GM06990 (cell line): ENCODE measurements around the gene SLC29A3.

Experiments used
- DNase-seq: peaks from one replicate; pipeline ENCODE4 v3.0.0-alpha.2; 2011; ENCODE audit not compliant: insufficient read length; ENCODE audit errors: extremely low read depth
- H3K27me3 ChIP-seq: replicated peaks from 2 replicates; pipeline ENCODE4 v1.6.0; 2011; ENCODE audit warnings: low read length; ENCODE audit not compliant: control insufficient read depth, insufficient read depth
- H3K36me3 ChIP-seq: 2 replicates; pipeline ENCODE4 v1.5.1; 2011; ENCODE audit warnings: low read length; ENCODE audit not compliant: control insufficient read depth, insufficient read depth
- H3K4me3 ChIP-seq: replicated peaks from 2 replicates; pipeline ENCODE4 v1.5.1; 2011; ENCODE audit warnings: low read depth, mild to moderate bottlenecking, control low read depth, low read length
- TF ChIP-seq, protein P1 (sequence below): IDR thresholded peaks from 2 replicates; pipeline ENCODE4 v1.5.1; 2011; ENCODE audit warnings: low read length, control low read depth, mild to moderate bottlenecking, inconsistent platforms; ENCODE audit not compliant: insufficient read depth, poor library complexity, severe bottlenecking

Gene SLC29A3

DNA sequence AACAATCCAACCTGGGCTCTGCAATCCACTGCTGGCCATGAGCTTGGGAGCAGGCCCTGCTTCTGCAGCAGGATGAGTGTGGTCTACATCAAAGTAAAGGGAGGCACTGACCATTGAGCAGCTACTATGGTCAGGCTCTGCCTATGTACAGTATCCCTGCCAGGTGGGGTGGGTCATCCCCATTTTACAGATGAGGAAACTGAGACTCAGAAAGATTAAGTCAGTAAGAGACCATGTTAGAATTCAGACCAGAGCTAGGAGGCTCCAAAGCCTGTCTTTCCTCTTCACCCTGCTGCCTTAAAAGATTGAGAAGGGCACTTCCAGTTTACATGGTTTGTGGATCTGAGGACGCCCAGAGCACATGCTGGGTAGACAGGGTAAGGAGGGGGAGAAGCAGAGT is 50.5 kb downstream of the SLC29A3 start:
- Histone ChIP-seq H3K4me3 (no peak overlapping the region), H3K27me3 (no peaks in the 10 kb centered on the region), H3K36me3 (no peaks in the 10 kb centered on the region)
- TF ChIP-seq, protein P1, sequence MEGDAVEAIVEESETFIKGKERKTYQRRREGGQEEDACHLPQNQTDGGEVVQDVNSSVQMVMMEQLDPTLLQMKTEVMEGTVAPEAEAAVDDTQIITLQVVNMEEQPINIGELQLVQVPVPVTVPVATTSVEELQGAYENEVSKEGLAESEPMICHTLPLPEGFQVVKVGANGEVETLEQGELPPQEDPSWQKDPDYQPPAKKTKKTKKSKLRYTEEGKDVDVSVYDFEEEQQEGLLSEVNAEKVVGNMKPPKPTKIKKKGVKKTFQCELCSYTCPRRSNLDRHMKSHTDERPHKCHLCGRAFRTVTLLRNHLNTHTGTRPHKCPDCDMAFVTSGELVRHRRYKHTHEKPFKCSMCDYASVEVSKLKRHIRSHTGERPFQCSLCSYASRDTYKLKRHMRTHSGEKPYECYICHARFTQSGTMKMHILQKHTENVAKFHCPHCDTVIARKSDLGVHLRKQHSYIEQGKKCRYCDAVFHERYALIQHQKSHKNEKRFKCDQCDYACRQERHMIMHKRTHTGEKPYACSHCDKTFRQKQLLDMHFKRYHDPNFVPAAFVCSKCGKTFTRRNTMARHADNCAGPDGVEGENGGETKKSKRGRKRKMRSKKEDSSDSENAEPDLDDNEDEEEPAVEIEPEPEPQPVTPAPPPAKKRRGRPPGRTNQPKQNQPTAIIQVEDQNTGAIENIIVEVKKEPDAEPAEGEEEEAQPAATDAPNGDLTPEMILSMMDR = no peak
- DNase-seq = no peak

DNA sequence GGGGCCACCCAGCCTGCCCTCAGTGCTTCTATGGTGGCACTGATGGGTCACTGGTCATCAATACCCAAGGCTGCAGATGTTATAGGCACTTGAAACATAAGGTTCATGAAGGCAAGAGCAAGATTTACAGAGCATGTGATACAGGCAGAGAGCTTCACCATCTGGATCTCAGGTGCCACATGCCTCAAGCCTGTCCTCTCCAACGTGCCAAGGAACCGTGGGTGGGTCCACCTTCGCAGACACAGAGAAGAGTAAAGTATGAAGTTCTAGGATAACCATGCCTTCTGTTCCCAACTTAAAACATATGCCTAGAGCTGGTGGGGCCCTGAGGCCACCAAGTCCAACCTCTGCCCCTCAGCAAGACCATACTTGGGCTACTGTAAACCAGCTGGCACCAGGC is 51.0 kb downstream of the SLC29A3 start:
- TF ChIP-seq, protein P1 = no peak
- no peak for DNase-seq
- H3K36me3 ChIP-seq = no peaks in the 10 kb centered on the region
- no peak overlapping the region for H3K4me3 ChIP-seq
- H3K27me3 ChIP-seq = no peaks in the 10 kb centered on the region

DNA sequence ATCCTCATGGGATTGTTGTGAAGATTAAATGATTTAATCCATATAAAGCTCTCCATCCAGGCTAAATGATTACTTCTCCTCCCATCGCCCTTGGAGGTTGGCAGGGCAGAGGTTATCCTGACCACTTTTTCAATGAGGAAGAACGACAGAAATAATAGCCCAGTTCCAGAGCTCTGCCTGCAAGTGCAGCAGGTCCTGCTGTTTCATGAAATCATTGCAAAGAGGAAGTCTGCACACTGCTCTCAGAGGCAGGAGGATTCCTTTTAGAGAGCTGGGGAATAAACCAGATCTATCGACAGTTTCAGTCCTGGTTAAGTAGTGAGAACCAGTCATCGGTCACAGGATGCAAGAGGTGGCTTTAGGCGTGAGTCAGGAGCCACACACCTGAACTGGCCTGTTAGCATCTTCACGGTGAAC is 52.7 kb downstream of the SLC29A3 start:
- H3K4me3 ChIP-seq = no peak overlapping the region
- H3K27me3 ChIP-seq = no peaks in the 10 kb centered on the region
- no peaks in the 10 kb centered on the region for H3K36me3 ChIP-seq
- TF ChIP-seq, protein P1 = no peak
- peak; percentile 30 for DNase-seq

DNA sequence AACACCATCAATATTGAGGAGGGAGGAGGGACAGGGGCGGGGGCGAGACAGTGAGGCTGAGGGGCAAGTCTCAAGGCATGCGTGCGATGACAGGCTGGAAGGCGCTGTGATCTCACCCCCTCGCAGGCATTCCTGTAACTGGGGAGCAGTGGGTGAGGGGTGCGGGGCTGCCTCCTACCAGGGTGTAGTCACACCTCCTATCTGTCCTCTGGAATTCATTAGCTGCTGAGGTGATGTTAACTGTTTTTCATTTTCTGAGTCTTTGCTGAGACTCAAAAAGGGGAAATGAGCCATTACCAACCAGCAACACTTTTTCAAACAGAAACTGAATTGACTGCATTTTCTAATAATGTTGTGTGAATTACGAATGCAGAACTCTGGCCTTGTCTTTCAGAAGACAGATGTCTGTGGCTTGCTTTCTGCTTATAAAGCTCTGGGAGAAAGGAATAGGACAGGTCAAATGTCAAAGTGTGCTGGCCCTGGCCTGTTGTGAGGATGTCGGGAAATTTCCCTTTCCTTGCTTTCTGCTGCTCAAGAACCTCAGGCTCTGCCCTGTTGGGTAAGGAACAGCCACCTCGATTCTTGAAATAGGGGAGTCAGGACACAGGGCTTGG is 53.9 kb downstream of the SLC29A3 start:
- Histone ChIP-seq H3K27me3 (no peaks in the 10 kb centered on the region), H3K4me3 (no peak overlapping the region), H3K36me3 (no peaks in the 10 kb centered on the region)
- TF ChIP-seq, protein P1 = no peak
- peak; percentile 79 for DNase-seq

DNA sequence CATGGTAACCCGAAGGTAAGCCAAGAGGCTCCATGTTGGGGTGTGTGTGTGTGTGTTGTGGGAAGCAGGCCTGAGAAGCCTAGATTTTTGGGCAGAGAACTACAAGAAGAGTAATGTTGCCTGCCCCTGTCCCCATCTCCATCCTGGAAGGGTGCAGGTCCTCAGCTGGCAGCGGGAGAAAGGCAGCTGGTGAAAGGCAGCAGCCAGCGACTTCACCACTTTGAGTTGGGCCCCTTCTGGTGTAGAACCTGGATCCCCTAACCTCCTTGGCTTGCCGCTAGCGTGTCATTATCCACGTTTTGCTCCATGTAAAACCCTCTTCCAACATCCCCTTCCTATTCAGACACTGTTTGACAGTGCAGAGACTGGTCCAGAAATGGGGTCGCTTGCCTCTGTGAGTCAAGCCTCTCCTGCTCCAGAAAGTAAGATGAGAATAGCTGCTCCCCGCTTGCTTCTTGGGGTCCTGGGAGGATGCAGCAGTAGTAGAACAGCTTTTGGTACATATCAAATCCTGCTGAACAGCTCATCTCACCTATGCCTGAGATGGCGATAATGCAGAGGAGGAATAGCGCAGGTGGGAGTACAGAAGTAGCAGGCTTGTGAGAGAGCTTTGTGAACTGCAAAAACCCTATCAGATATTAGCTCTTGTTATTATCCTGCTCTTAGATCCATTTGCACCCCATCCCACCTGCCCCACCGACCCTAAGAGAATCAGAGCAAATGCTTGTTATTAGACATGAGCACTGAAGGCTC is 55.6 kb downstream of the SLC29A3 start:
- no peaks in the 10 kb centered on the region for H3K36me3 ChIP-seq

More for the DNA sequence above, 55.6 kb downstream of the SLC29A3 start:
- Histone ChIP-seq H3K4me3 (no peak overlapping the region), H3K27me3 (no peaks in the 10 kb centered on the region)
- DNase-seq = no peak
- TF ChIP-seq, protein P1 = no peak
